Measurements from ENCODE around the gene CDKL4. TPM values are rescaled to one million over a fixed set of nuclear protein-coding genes. Genes with fewer than 3 reads are reported as not detected.
"Not testable (repeated sequence)": the region's sequence is repeated elsewhere in the genome, so short reads cannot be mapped to it uniquely, and the experiment has no call there.

The CDKL4 gene
- total and polyA plus RNA-seq, 4 donors, result 0.88 to 1.3 TPM; not detected in 2

DNA sequence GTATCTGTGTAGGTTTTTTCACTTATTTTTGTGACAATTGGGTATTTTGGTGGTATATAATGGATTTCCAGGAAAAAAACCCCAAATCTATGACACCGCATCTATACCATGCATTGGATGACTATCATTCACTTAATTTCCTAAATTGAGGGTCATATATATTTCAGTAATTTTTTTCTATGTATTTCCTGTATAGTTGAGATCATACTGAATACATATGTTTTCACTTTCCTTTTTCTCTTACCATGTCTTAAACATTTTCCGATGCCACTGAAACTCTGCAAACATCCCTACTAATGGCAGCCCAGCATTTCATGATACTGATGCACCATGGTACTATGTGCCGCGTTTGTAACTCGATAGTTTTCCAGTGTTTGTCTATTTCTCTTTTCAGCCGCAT is 40.4 kb downstream of the CDKL4 start:
- no peaks in the 10 kb centered on the region for H3K4me1 ChIP-seq (ENCODE audit: control insufficient read depth in 1 of 2, insufficient read depth in 2 of 2, low read length in 2 of 2)
- H3K4me3 ChIP-seq (ENCODE audit: low read length in 2 of 2), result no peak overlapping the region
- no peak for ATAC-seq (ENCODE audit: low FRiP score)
- H3K36me3 ChIP-seq (ENCODE audit: control insufficient read depth in 1 of 2, insufficient read depth in 2 of 2, low read length in 1 of 2), result no peaks in the 10 kb centered on the region
- H3K27me3 ChIP-seq (ENCODE audit: control insufficient read depth in 1 of 2, insufficient read depth in 2 of 2, low read length in 1 of 2), result no peaks in the 10 kb centered on the region
- DNase-seq, result no peak
- WGBS, 2 donors, result 77 to 95% methylated on average over 6 of the region's 6 CpGs
- no peaks in the 10 kb centered on the region for H3K9me3 ChIP-seq (ENCODE audit: control insufficient read depth, low read length)
- H3K27ac ChIP-seq (ENCODE audit: low read depth in 1 of 2, low read length in 2 of 2), result no peak overlapping the region
- intact Hi-C loops (cut with DNase I), result no loop called here

DNA sequence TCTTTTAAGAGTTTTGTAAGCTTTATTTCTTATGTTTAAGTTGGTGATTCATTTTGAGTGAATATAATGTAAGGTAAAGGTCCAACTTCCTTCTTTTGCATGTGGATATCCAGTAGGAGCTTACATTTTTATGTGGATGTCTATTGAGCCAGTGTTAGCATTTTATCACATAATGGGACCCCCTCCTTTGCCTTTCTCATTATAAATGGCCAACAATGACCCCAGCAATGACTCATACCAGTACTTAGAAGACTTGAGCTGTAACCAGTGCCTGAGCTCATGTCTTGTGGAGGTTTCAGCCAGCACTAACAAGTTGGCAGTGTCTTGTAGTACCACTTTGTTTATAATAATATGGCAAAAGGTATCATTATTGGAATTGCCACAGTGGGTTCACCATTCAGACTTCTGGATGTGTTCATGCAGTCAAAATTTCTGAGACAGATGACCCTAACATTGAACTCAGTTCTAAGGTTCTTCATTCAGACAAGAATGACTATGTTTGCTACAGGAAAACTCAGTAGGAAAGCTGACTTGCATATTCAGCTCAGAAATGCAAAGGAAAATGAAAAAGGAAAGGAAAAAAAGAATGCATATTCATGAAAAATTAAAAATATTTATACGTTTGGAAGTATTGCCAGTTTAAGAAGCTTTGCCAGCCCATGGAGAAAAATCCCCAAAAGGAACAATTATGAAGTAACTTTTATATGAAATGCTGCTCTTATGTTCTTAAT is 41.0 kb downstream of the CDKL4 start:
- H3K27me3 ChIP-seq (ENCODE audit: control insufficient read depth in 1 of 2, insufficient read depth in 2 of 2, low read length in 1 of 2), result no peaks in the 10 kb centered on the region
- 76 to 83% methylated on average over 1 of the region's 1 CpG for WGBS, 2 donors
- H3K9me3 ChIP-seq (ENCODE audit: control insufficient read depth, low read length), result no peaks in the 10 kb centered on the region
- DNase-seq, result no peak
- intact Hi-C loops (cut with DNase I), result no loop called here
- H3K4me3 ChIP-seq (ENCODE audit: low read length in 2 of 2), result no peak overlapping the region
- ATAC-seq (ENCODE audit: low FRiP score), result no peak
- no peaks in the 10 kb centered on the region for H3K4me1 ChIP-seq (ENCODE audit: control insufficient read depth in 1 of 2, insufficient read depth in 2 of 2, low read length in 2 of 2)
- H3K36me3 ChIP-seq (ENCODE audit: control insufficient read depth in 1 of 2, insufficient read depth in 2 of 2, low read length in 1 of 2), result no peaks in the 10 kb centered on the region
- H3K27ac ChIP-seq (ENCODE audit: low read depth in 1 of 2, low read length in 2 of 2), result no peak overlapping the region

DNA sequence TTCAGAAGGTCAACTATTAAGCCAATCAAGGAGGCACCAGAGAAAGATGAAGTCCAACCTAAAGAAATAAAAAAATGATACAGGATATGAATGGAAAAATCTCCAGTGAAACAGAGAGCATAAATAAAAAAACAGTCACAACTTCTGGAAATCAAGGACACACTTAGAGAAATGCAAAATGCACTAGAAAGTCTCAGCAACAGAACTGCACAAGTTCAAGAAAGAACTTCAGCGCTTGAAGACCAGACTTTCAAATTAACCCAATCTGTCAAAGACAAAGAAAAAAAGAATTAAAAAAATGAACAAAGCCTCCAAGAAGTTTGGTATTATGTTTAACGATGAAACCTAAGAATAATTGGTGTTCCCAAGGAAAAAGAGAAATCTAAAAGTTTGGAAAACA is 46.8 kb downstream of the CDKL4 start:
- H3K9me3 ChIP-seq (ENCODE audit: control insufficient read depth, low read length); H3K27me3 ChIP-seq (ENCODE audit: control insufficient read depth in 1 of 2, insufficient read depth in 2 of 2, low read length in 1 of 2); DNase-seq; H3K4me3 ChIP-seq (ENCODE audit: low read length in 2 of 2); intact Hi-C loops (cut with DNase I); H3K27ac ChIP-seq (ENCODE audit: low read depth in 1 of 2, low read length in 2 of 2); ATAC-seq (ENCODE audit: low FRiP score); H3K36me3 ChIP-seq (ENCODE audit: control insufficient read depth in 1 of 2, insufficient read depth in 2 of 2, low read length in 1 of 2); H3K4me1 ChIP-seq (ENCODE audit: control insufficient read depth in 1 of 2, insufficient read depth in 2 of 2, low read length in 2 of 2): not testable (repeated sequence)
- WGBS, 2 donors, result 97% methylated on average over 2 of the region's 2 CpGs

DNA sequence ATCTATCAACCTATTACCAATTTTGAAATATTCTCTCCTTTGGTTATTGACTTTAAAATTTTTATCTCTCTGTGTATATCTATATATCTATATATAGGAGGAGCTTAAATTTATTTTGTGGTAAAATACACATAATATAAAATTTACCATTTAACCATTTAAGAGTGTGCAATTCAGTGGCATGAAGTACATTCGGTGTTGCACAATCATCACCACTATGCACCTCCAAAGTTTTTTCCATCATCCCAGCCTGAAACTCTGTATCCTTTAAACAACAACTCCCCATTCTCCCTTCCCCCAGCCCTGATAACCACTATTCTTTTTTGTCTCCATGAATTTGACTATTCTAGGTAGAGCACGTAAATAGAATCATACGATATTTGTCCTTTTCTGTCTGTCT is 49.1 kb downstream of the CDKL4 start:
- Histone ChIP-seq H3K4me3 (ENCODE audit: low read length in 2 of 2) (no peak overlapping the region), H3K36me3 (ENCODE audit: control insufficient read depth in 1 of 2, insufficient read depth in 2 of 2, low read length in 1 of 2) (no peaks in the 10 kb centered on the region), H3K27me3 (ENCODE audit: control insufficient read depth in 1 of 2, insufficient read depth in 2 of 2, low read length in 1 of 2) (no peaks in the 10 kb centered on the region), H3K9me3 (ENCODE audit: control insufficient read depth, low read length) (no peaks in the 10 kb centered on the region), H3K27ac (ENCODE audit: low read depth in 1 of 2, low read length in 2 of 2) (no peak overlapping the region), H3K4me1 (ENCODE audit: control insufficient read depth in 1 of 2, insufficient read depth in 2 of 2, low read length in 2 of 2) (no peaks in the 10 kb centered on the region)
- ATAC-seq (ENCODE audit: low FRiP score) (no peak), DNase-seq (no peak)
- WGBS, 2 donors, result 96 to 97% methylated on average over 3 of the region's 3 CpGs
- intact Hi-C loops (cut with DNase I), result no loop called here

DNA sequence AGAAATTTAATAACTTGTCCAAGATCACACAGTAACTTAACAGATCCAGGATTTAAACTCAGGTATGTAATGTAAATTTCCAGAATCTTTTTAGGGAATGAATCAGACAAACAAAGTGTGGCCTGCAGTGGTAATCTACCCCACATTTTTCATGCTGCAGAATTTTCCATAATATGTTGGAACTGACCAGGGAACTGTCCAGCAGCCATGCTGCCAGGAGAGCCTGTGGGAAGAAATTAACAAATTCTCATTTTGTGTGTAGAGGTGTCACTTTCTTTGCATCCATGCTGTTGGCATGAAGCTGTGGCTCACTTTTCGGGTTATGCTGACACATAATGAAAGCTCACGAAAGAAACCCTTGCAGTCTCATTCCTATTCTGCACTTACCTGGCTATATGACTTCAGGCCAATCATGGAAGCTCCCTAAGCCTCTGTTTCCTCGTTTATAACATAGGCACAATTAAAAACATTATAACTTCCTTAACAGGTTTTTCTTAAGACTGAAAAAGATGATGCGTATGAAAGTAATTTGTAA is 54.7 kb downstream of the CDKL4 start:
- ATAC-seq (ENCODE audit: low FRiP score) (no peak), DNase-seq (no peak)
- Histone ChIP-seq H3K27me3 (ENCODE audit: control insufficient read depth in 1 of 2, insufficient read depth in 2 of 2, low read length in 1 of 2) (no peaks in the 10 kb centered on the region), H3K27ac (ENCODE audit: low read depth in 1 of 2, low read length in 2 of 2) (no peak overlapping the region), H3K4me3 (ENCODE audit: low read length in 2 of 2) (no peak overlapping the region), H3K9me3 (ENCODE audit: control insufficient read depth, low read length) (no peaks in the 10 kb centered on the region), H3K4me1 (ENCODE audit: control insufficient read depth in 1 of 2, insufficient read depth in 2 of 2, low read length in 2 of 2) (no peaks in the 10 kb centered on the region), H3K36me3 (ENCODE audit: control insufficient read depth in 1 of 2, insufficient read depth in 2 of 2, low read length in 1 of 2) (no peaks in the 10 kb centered on the region)
- intact Hi-C loops (cut with DNase I), result no loop called here
- WGBS, 2 donors, result 81 to 84% methylated on average over 4 of the region's 4 CpGs

DNA sequence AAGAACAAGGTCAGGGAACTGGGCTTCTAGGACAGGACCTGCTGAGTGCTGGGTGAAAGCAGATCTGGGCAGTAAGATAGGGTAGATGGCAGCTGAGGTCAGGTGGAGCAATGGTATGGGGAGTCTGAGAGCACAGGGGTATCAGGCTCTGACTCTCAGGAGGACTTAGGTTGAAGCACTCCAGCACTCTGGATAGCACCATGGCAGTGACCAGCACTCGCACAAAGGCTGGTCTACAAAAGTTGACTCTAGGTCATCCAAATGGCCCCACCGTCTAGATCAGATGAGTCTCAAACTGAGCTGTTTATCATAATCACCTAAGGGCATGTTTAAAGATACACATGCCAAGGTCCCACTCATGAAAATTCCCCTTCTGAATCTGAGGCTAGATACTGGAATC is 60.1 kb downstream of the CDKL4 start:
- no peak overlapping the region for H3K27ac ChIP-seq (ENCODE audit: low read depth in 1 of 2, low read length in 2 of 2)
- ATAC-seq (ENCODE audit: low FRiP score) (no peak), DNase-seq (no peak)
- H3K27me3 ChIP-seq (ENCODE audit: control insufficient read depth in 1 of 2, insufficient read depth in 2 of 2, low read length in 1 of 2), result no peaks in the 10 kb centered on the region
- H3K4me3 ChIP-seq (ENCODE audit: low read length in 2 of 2), result no peak overlapping the region
- intact Hi-C loops (cut with DNase I), result no loop called here
- no peaks in the 10 kb centered on the region for H3K4me1 ChIP-seq (ENCODE audit: control insufficient read depth in 1 of 2, insufficient read depth in 2 of 2, low read length in 2 of 2)
- H3K9me3 ChIP-seq (ENCODE audit: control insufficient read depth, low read length), result no peaks in the 10 kb centered on the region
- H3K36me3 ChIP-seq (ENCODE audit: control insufficient read depth in 1 of 2, insufficient read depth in 2 of 2, low read length in 1 of 2), result no peaks in the 10 kb centered on the region
- 93 to 96% methylated on average over 2 of the region's 2 CpGs for WGBS, 2 donors

DNA sequence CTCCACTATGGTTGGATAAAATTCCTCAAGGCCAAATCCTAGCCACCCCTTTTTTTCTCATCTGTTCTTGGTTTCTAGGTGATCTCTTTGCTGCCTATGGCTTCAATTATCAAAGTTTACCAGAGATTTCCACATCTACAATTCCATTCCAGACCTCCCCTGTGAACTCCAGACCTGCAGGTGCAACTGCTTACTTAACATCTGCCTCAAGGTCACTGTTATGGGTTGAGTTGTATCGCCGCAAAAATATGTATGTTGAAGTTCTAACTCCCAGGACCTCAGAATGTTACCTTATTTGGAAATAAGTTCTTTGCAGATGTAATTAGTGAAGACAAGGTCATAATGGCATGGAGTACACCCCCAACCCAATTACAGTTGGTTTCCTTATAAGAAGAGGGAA is 62.5 kb downstream of the CDKL4 start:
- WGBS, 2 donors, result 91 to 92% methylated on average over 2 of the region's 2 CpGs
- Histone ChIP-seq H3K4me3 (ENCODE audit: low read length in 2 of 2) (no peak overlapping the region), H3K27ac (ENCODE audit: low read depth in 1 of 2, low read length in 2 of 2) (no peak overlapping the region), H3K27me3 (ENCODE audit: control insufficient read depth in 1 of 2, insufficient read depth in 2 of 2, low read length in 1 of 2) (no peaks in the 10 kb centered on the region), H3K9me3 (ENCODE audit: control insufficient read depth, low read length) (no peaks in the 10 kb centered on the region), H3K4me1 (ENCODE audit: control insufficient read depth in 1 of 2, insufficient read depth in 2 of 2, low read length in 2 of 2) (no peaks in the 10 kb centered on the region), H3K36me3 (ENCODE audit: control insufficient read depth in 1 of 2, insufficient read depth in 2 of 2, low read length in 1 of 2) (no peaks in the 10 kb centered on the region)
- ATAC-seq (ENCODE audit: low FRiP score) (no peak), DNase-seq (no peak)
- intact Hi-C loops (cut with DNase I), result no loop called here

DNA sequence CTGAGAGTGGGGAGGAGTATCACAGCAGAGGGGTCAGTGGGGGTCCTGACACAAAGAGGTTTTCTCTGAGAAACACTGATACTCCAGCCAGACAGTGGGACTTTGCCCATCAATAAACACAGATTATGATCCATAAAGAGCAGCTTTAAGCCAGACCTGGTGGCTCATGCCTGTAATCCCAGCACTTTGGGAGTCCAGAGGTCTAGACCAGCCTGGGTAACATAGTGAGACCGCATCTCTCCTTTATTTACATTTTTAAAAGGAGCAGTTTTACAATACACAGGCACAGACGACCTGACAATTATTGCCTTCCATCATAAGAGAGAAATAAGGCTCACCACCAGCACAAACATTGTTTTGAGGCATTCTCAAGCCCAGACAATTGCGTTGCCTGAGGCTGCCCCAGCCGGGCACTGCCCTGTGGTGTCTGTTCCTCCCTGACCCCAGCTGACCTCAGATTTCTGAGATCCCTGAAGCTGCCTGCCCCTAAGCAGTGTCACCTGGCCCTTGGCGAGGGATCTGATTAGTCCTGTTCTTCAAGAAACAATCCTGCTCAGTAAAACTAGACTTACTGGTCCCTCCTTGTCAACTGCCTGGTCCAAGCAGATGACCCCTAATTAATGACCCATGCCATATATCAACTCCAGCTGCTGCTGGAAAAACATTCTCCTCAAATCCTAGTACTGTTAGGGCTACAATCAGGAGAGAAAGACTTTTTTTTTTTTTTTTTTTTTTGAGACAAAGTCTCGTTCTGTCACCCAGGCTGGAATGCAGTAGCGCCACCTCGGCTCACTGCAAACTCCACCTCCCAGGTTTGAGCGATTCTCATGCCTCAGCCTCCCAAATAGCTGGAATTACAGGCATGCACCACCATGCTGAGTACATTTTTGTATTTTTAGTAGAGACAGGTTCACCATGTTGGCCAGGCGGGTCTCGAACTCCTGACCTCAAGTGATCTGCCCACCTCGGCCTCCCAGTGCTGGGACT is 63.5 kb downstream of the CDKL4 start:
- H3K9me3 ChIP-seq (ENCODE audit: control insufficient read depth, low read length), result no peaks in the 10 kb centered on the region
- no peaks in the 10 kb centered on the region for H3K4me1 ChIP-seq (ENCODE audit: control insufficient read depth in 1 of 2, insufficient read depth in 2 of 2, low read length in 2 of 2)
- no peak overlapping the region for H3K4me3 ChIP-seq (ENCODE audit: low read length in 2 of 2)
- ATAC-seq (ENCODE audit: low FRiP score) (no peak), DNase-seq (no peak)
- no peaks in the 10 kb centered on the region for H3K36me3 ChIP-seq (ENCODE audit: control insufficient read depth in 1 of 2, insufficient read depth in 2 of 2, low read length in 1 of 2)
- 84 to 90% methylated on average over 12 of the region's 12 CpGs for WGBS, 2 donors
- intact Hi-C loops (cut with DNase I), result no loop called here
- no peak overlapping the region for H3K27ac ChIP-seq (ENCODE audit: low read depth in 1 of 2, low read length in 2 of 2)
- H3K27me3 ChIP-seq (ENCODE audit: control insufficient read depth in 1 of 2, insufficient read depth in 2 of 2, low read length in 1 of 2), result no peaks in the 10 kb centered on the region
